ENCODE data around the gene ACAP3.
A peak's percentile ranks its signal among the peaks of the same experiment; 100 is the strongest.

The ACAP3 gene

DNA sequence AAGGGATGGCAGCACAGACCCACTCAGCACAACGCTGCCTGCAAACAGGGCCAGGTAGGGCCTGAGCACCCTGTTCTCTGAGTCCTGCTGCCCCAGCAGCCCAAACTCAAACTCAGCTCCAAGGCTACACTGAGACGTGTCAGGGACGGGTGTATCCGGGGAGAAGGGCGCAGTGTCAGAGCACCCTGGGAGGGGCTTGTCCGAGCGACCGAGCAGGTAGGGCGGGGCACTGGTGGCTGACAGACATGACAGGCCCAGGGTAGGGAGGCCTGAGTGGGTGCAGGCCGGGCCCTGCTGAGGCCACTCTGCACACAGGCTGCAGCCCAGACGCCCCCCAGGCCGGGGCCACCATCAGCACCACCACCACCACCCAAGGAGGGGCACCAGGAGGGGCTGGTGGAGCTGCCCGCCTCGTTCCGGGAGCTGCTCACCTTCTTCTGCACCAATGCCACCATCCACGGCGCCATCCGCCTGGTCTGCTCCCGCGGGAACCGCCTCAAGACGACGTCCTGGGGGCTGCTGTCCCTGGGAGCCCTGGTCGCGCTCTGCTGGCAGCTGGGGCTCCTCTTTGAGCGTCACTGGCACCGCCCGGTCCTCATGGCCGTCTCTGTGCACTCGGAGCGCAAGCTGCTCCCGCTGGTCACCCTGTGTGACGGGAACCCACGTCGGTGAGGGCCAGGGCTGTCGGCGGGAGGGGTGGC lies 22.0 kb downstream of the ACAP3 start:
- peak overlapping the region; percentile 76 for H3K18ac ChIP-seq (ENCODE audit: low read length)
- peak overlapping the region; percentile 43 for H3K23ac ChIP-seq (ENCODE audit: low read depth, low read length, poor library complexity)
- H4K91ac ChIP-seq (ENCODE audit: low read depth, low read length, poor library complexity) = no peak overlapping the region
- peak overlapping the region; percentile 56 for H3K14ac ChIP-seq (ENCODE audit: low read length)
- H3K4ac ChIP-seq (ENCODE audit: low read length) = no peak overlapping the region
- peak overlapping the region; percentile 70 for H3K9ac ChIP-seq (ENCODE audit: low read depth, low read length, poor library complexity)
- no peaks in the 10 kb centered on the region for H3K9me3 ChIP-seq (replicated peaks in 1 of 2; ENCODE audit: control insufficient read depth in 2 of 2, insufficient read depth in 1 of 2, low read depth in 1 of 2, low read length in 2 of 2)
- DNase-seq (ENCODE audit: low spot score) = no peak
- H3K27ac ChIP-seq (replicated peaks; ENCODE audit: low read length) = no peak overlapping the region
- peak overlapping the region; percentile 90 for H2AK5ac ChIP-seq (ENCODE audit: low read depth, low read length)
- no peak overlapping the region for H3K4me2 ChIP-seq (ENCODE audit: insufficient read depth, low read length, poor library complexity, severe bottlenecking)
- peaks cover 0 to 4% of the 10 kb centered on the region in 2 donors for H3K4me1 ChIP-seq (ENCODE audit: control insufficient read depth in 2 of 2, insufficient read depth in 1 of 2, low read depth in 1 of 2, low read length in 2 of 2)
- H3K27me3 ChIP-seq (ENCODE audit: control insufficient read depth in 3 of 3, insufficient read depth in 3 of 3, low read depth in 1 of 3, low read length in 3 of 3) = no peaks in the 10 kb centered on the region
- H4K8ac ChIP-seq (ENCODE audit: low read depth, low read length) = no peak overlapping the region
- H3K36me3 ChIP-seq (replicated peaks in 1 of 2; ENCODE audit: control insufficient read depth in 2 of 2, insufficient read depth in 2 of 2, low read length in 2 of 2) = no peaks in the 10 kb centered on the region
- WGBS, 2 donors (ENCODE audit: extremely low coverage in 2 of 2, insufficient read length in 2 of 2, insufficient replicate concordance in 1 of 2) = no CpG with 5 or more reads among the region's 37 CpGs
- H2BK15ac ChIP-seq (ENCODE audit: low read length) = no peak overlapping the region
- no peak overlapping the region for H2BK5ac ChIP-seq (ENCODE audit: low read length)
- H2AFZ ChIP-seq (ENCODE audit: low read length) = no peak overlapping the region
- H3K79me1 ChIP-seq (ENCODE audit: low read depth, low read length) = peaks cover 7% of the 10 kb centered on the region
- no peak overlapping the region for H2BK12ac ChIP-seq (ENCODE audit: low read length)
- peak overlapping the region; percentile 47 for H2BK120ac ChIP-seq (ENCODE audit: low read depth, low read length)
- no peak overlapping the region for H3K4me3 ChIP-seq (ENCODE audit: low read length in 2 of 2)

DNA sequence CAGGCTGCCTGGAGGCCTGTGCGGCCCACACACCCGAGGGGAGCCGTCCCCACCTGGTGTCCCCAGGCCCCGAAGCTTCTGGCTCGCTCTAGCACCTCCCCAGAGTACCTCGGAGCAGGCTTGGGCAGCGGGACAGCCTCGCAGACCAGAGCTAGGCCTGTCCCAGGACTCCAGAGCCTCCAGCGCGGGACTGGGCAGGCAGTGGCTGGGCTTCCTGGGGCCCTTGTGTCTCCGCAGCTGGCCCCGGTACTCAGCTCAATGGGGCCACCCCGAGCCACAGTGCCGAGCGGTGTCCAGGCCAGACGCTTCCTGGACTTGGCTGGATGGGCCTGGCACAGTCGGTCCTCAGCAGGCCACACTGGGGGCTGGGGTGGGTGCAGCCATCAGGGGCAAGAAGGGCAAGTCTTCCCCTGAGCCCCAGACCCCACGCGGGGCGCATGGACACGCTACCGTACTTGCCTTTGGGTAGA lies 22.6 kb downstream of the ACAP3 start:
- Histone ChIP-seq H2BK15ac (ENCODE audit: low read length) (peak overlapping the region; percentile 67), H3K4ac (ENCODE audit: low read length) (no peak overlapping the region), H2BK5ac (ENCODE audit: low read length) (peak overlapping the region; percentile 87), H3K36me3 (replicated peaks in 1 of 2; ENCODE audit: control insufficient read depth in 2 of 2, insufficient read depth in 2 of 2, low read length in 2 of 2) (no peaks in the 10 kb centered on the region), H3K4me3 (ENCODE audit: low read length in 2 of 2) (no peak overlapping the region), H3K23ac (ENCODE audit: low read depth, low read length, poor library complexity) (peak overlapping the region; percentile 25), H3K4me1 (ENCODE audit: control insufficient read depth in 2 of 2, insufficient read depth in 1 of 2, low read depth in 1 of 2, low read length in 2 of 2) (peaks cover 0 to 4% of the 10 kb centered on the region in 2 donors), H3K14ac (ENCODE audit: low read length) (no peak overlapping the region), H3K4me2 (ENCODE audit: insufficient read depth, low read length, poor library complexity, severe bottlenecking) (no peak overlapping the region), H2AFZ (ENCODE audit: low read length) (no peak overlapping the region), H3K18ac (ENCODE audit: low read length) (peak overlapping the region; percentile 76), H4K91ac (ENCODE audit: low read depth, low read length, poor library complexity) (no peak overlapping the region), H4K8ac (ENCODE audit: low read depth, low read length) (no peak overlapping the region), H3K79me1 (ENCODE audit: low read depth, low read length) (peaks cover 7% of the 10 kb centered on the region), H3K9ac (ENCODE audit: low read depth, low read length, poor library complexity) (peak overlapping the region; percentile 70), H3K27me3 (ENCODE audit: control insufficient read depth in 3 of 3, insufficient read depth in 3 of 3, low read depth in 1 of 3, low read length in 3 of 3) (no peaks in the 10 kb centered on the region), H3K27ac (replicated peaks; ENCODE audit: low read length) (no peak overlapping the region), H2BK120ac (ENCODE audit: low read depth, low read length) (no peak overlapping the region), H3K9me3 (replicated peaks in 1 of 2; ENCODE audit: control insufficient read depth in 2 of 2, insufficient read depth in 1 of 2, low read depth in 1 of 2, low read length in 2 of 2) (no peaks in the 10 kb centered on the region), H2BK12ac (ENCODE audit: low read length) (no peak overlapping the region), H2AK5ac (ENCODE audit: low read depth, low read length) (peak overlapping the region; percentile 90)
- DNase-seq (ENCODE audit: low spot score) = no peak
- WGBS, 2 donors (ENCODE audit: extremely low coverage in 2 of 2, insufficient read length in 2 of 2, insufficient replicate concordance in 1 of 2) = no CpG with 5 or more reads among the region's 22 CpGs

DNA sequence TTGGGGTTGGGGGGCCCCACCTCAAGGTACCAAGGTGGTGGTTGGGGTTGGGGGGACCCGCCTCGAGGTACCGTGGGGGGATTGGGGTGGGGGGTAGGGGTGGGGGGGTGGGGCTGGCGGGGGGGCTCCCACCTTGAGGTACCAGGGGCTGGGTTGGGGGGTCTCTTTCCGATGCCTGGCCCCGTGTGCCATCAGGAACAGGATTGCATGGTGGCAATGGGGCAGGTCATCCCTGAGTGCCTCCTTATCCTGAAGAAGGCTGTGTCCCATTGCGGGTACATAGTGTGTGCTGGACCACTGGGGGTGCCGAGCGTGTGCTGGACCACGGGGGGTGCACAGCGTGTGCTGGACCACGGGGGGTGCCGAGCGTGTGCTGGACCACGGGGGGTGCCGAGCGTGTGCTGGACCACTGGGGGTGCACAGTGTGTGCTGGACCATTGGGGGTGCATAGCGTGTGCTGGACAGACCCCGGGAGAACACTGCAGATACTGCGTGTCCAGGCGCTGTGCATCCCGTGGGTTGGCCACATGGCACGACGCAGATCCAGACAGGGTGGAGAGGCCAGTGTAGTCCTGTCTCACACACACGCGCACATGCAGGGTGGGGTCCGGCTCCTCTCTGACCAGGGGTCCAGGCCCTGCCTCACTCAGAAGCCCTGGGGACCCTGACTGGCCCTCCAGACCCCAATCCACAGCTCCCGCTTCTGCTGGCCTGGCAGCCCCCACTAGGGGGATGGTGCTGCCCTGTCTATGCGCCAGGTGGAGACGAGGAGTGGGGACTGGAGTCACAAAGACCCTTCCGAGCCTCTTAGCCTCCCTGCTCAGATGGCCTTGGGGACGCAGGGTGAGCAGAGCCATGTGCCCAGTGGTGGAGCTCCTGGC lies 23.3 kb downstream of the ACAP3 start:
- peak overlapping the region; percentile 87 for H2BK5ac ChIP-seq (ENCODE audit: low read length)
- H2AFZ ChIP-seq (ENCODE audit: low read length) = no peak overlapping the region
- H2AK5ac ChIP-seq (ENCODE audit: low read depth, low read length) = peak overlapping the region; percentile 90
- no peak overlapping the region for H3K4ac ChIP-seq (ENCODE audit: low read length)
- H3K9ac ChIP-seq (ENCODE audit: low read depth, low read length, poor library complexity) = peak overlapping the region; percentile 3
- H2BK15ac ChIP-seq (ENCODE audit: low read length) = peak overlapping the region; percentile 67
- H3K79me1 ChIP-seq (ENCODE audit: low read depth, low read length) = peaks cover 7% of the 10 kb centered on the region
- H3K23ac ChIP-seq (ENCODE audit: low read depth, low read length, poor library complexity) = peak overlapping the region; percentile 25
- peak overlapping the region in 1 of 2 donors; percentile 38 for H3K4me3 ChIP-seq (ENCODE audit: low read length in 2 of 2)
- H3K4me1 ChIP-seq (ENCODE audit: control insufficient read depth in 2 of 2, insufficient read depth in 1 of 2, low read depth in 1 of 2, low read length in 2 of 2) = peaks cover 0 to 4% of the 10 kb centered on the region in 2 donors
- H4K91ac ChIP-seq (ENCODE audit: low read depth, low read length, poor library complexity) = peak overlapping the region; percentile 85
- no peak overlapping the region for H4K8ac ChIP-seq (ENCODE audit: low read depth, low read length)
- no peaks in the 10 kb centered on the region for H3K9me3 ChIP-seq (replicated peaks in 1 of 2; ENCODE audit: control insufficient read depth in 2 of 2, insufficient read depth in 1 of 2, low read depth in 1 of 2, low read length in 2 of 2)
- H2BK120ac ChIP-seq (ENCODE audit: low read depth, low read length) = no peak overlapping the region
- no peak overlapping the region for H3K27ac ChIP-seq (replicated peaks; ENCODE audit: low read length)
- H3K4me2 ChIP-seq (ENCODE audit: insufficient read depth, low read length, poor library complexity, severe bottlenecking) = no peak overlapping the region
- peak overlapping the region; percentile 58 for H2BK12ac ChIP-seq (ENCODE audit: low read length)
- H3K14ac ChIP-seq (ENCODE audit: low read length) = peak overlapping the region; percentile 38
- H3K36me3 ChIP-seq (replicated peaks in 1 of 2; ENCODE audit: control insufficient read depth in 2 of 2, insufficient read depth in 2 of 2, low read length in 2 of 2) = no peaks in the 10 kb centered on the region
- H3K27me3 ChIP-seq (ENCODE audit: control insufficient read depth in 3 of 3, insufficient read depth in 3 of 3, low read depth in 1 of 3, low read length in 3 of 3) = no peaks in the 10 kb centered on the region
- no peak for DNase-seq (ENCODE audit: low spot score)
- peak overlapping the region; percentile 87 for H3K18ac ChIP-seq (ENCODE audit: low read length)
- no CpG with 5 or more reads among the region's 32 CpGs for WGBS, 2 donors (ENCODE audit: extremely low coverage in 2 of 2, insufficient read length in 2 of 2, insufficient replicate concordance in 1 of 2)

DNA sequence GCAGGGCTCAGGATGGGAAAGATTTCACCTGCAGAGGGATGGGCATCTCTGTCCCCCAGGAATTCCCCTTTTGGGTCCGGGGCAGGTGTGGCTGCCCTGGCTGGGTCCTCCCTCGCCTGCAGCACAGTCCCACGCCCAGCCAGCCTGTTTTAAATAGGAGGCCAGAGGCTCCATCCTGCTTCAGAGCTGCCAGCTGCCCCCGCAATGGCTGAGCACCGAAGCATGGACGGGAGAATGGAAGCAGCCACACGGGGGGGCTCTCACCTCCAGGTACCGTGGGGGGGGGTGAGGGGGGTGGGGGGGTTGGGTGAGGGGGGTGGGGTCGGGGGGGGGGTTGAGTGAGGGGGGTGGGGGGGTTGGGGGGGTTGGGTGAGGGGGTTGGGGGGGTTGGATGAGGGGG lies 23.9 kb downstream of the ACAP3 start:
- Histone ChIP-seq H3K4me1 (ENCODE audit: control insufficient read depth in 2 of 2, insufficient read depth in 1 of 2, low read depth in 1 of 2, low read length in 2 of 2) (peaks cover 0 to 4% of the 10 kb centered on the region in 2 donors), H4K8ac (ENCODE audit: low read depth, low read length) (no peak overlapping the region), H3K27ac (replicated peaks; ENCODE audit: low read length) (no peak overlapping the region), H3K4ac (ENCODE audit: low read length) (no peak overlapping the region), H3K9ac (ENCODE audit: low read depth, low read length, poor library complexity) (no peak overlapping the region), H2AFZ (ENCODE audit: low read length) (no peak overlapping the region), H3K4me3 (ENCODE audit: low read length in 2 of 2) (no peak overlapping the region), H2BK12ac (ENCODE audit: low read length) (peak overlapping the region; percentile 22), H3K9me3 (replicated peaks in 1 of 2; ENCODE audit: control insufficient read depth in 2 of 2, insufficient read depth in 1 of 2, low read depth in 1 of 2, low read length in 2 of 2) (no peaks in the 10 kb centered on the region), H4K91ac (ENCODE audit: low read depth, low read length, poor library complexity) (no peak overlapping the region), H2BK120ac (ENCODE audit: low read depth, low read length) (no peak overlapping the region), H3K36me3 (replicated peaks in 1 of 2; ENCODE audit: control insufficient read depth in 2 of 2, insufficient read depth in 2 of 2, low read length in 2 of 2) (no peaks in the 10 kb centered on the region), H3K27me3 (ENCODE audit: control insufficient read depth in 3 of 3, insufficient read depth in 3 of 3, low read depth in 1 of 3, low read length in 3 of 3) (no peaks in the 10 kb centered on the region), H3K18ac (ENCODE audit: low read length) (peak overlapping the region; percentile 80), H3K23ac (ENCODE audit: low read depth, low read length, poor library complexity) (no peak overlapping the region), H2BK5ac (ENCODE audit: low read length) (peak overlapping the region; percentile 75), H3K14ac (ENCODE audit: low read length) (no peak overlapping the region), H2BK15ac (ENCODE audit: low read length) (no peak overlapping the region), H3K79me1 (ENCODE audit: low read depth, low read length) (peaks cover 7% of the 10 kb centered on the region), H3K4me2 (ENCODE audit: insufficient read depth, low read length, poor library complexity, severe bottlenecking) (no peak overlapping the region), H2AK5ac (ENCODE audit: low read depth, low read length) (no peak overlapping the region)
- no CpG with 5 or more reads among the region's 9 CpGs for WGBS, 2 donors (ENCODE audit: extremely low coverage in 2 of 2, insufficient read length in 2 of 2, insufficient replicate concordance in 1 of 2)
- DNase-seq (ENCODE audit: low spot score) = no peak

Measured in neuronal stem cell (in vitro differentiated cells).